GM15510 (cell line): ENCODE measurements around the gene PAOX.

Experiments used
- POLR2A ChIP-seq: IDR thresholded peaks from 3 replicates; pipeline ENCODE4 v1.6.1; 2011; ENCODE audit warnings: borderline replicate concordance; ENCODE audit not compliant: insufficient read length; ENCODE audit errors: extremely low read depth

The PAOX gene

DNA sequence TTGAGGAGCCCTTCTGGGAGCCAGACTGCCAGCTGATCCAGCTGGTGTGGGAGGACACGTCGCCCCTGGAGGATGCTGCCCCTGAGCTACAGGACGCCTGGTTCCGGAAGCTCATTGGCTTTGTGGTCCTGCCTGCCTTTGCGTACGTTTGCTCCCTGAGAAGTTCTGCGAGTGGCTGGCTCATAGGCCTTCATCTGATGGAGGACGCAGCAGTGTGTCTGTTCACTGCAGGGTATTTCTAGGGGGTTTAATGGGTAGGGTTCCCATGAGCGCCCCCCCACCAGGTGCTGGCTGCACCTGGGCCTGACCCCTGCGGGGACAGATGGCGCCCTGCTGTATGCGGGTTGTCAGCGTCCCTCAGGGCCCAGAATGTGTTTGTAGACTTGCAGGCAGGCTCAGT lies 5.0 kb downstream of the PAOX start:
- TF ChIP-seq POLR2A: no peak

DNA sequence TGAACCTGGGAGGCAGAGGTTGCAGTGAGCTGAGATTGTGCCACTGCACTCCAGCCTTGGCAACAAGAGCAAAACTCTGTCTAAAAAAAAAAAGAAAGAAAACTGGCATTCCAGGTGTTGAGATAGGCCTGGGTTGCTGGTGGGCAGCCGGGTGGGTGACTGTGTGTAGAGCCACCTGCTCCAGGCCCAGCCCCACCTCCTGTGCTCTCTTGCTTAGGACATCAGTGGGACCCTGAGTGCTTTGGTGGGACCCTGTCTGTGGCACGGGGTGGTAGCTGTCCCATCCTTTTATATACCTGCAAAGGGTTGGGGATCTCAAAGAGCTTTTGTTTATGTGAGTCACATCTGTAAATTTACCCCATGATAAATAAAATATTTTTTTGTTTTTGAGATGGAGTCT lies 6.2 kb downstream of the PAOX start:
- TF ChIP-seq POLR2A: no peak

DNA sequence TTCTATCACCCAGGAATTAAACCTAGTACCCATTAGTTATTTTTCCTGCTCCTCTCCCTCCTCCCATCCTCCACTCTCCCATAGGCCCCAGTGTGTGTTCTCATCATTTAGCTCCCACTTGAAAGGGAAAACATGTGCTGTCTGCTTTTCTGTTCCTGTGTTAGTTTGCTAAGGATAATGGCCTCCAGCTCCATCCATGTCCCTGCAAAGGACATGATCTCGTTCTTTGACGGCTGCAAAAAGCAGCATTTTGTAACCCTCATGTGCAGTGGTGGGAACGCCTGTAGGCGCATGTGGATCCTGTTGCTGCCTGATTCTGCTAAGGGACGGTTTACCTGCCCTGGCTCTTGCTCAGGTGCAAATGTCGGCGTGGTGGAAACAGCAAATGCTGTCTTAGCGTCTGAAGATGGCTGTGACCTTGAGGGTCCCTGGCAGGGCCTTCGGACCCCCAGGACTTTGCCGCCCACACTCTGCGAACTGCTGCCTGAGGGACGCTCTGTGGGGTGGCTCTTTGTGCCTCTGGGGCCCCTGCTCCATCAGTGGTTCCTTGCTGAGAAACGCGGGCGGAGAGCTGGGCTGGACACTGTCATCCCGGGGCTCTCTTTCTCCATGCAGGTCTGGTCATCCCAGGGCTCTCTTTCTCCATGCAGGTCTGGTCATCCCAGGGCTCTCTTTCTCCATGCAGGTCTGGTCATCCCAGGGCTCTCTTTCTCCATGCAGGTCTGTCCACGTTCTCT lies 9.3 kb downstream of the PAOX start:
- no peak for TF ChIP-seq POLR2A

DNA sequence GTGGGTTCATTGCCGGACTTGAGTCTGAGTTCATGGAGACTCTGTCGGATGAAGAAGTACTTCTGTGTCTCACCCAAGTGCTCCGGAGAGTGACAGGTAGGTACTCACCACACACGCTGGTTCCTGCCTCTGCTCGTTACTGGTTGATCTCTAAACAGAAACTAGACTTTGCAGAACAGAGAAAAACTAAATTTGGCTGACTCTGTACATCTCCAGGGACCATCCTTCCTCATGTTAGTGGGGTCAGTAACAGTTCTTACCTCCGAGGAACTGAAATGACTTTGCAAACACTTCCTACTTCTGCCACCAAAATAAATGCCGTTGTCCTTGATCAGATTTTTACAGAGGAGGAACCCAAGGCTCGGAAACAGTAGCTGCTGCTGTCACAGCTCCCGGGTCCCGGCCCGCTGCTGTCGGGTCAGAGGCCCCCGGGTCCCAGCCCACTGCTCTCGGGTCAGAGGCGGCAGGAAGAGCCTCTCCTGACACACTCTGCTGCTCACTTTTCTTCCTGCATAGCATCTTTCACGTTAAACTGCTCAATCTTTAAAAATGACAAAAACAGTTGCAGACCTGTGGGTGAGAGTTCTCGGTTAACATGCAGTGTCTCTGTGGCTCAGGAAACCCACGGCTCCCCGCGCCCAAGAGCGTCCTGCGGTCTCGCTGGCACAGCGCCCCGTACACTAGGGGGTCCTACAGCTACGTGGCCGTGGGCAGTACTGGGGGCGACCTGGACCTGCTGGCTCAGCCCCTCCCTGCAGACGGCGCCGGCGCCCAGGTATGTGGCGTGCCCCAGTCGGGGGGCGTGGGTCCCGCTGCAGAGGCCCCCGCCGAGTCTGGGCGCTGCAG lies 10.1 kb downstream of the PAOX start:
- peak; percentile 51 for TF ChIP-seq POLR2A

DNA sequence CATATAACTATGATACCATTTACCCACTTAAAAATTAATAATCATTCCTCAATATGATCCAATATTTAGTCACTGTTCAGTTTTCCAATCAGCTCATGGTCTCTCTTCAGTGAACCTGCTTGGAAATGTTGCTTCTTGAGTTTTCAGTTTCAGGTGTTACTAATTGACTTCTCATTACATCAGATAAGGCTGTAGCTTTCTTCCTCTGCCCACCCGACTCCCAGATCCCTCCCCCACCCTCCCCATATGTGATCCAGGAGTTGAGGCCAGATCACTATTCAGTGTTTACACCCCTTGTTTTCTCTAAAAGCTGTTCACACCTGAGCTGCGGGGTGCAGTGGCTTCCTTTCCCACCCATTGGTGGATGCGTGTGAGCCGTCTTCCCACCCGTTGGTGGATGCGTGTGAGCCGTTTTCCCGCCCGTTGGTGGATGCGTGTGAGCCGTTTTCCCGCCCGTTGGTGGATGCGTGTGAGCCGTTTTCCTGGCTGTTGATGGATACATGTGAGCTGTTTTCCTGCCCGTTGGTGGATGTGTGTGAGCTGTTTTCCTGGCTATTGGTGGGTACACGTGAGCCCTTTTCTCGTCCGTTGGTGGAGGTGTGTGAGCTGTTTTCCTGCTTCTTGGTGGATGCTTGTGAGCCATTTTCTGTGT lies 11.7 kb downstream of the PAOX start:
- no peak for TF ChIP-seq POLR2A

DNA sequence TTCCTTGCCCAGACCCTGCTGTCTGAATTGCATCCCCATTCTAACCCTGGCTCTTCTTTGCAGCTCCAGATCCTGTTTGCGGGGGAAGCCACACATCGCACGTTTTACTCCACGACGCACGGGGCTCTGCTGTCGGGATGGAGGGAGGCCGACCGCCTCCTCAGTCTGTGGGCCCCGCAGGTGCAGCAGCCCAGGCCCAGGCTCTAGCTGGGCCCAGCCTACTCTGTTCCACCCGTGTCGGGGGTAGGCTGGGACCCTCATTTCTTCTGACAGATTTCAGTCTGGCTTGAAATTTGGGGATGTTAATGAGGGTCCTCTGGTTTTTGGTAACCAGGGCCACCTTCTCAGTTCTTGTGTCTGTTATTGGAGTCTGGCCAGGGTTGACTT lies 12.2 kb downstream of the PAOX start:
- TF ChIP-seq POLR2A: no peak

DNA sequence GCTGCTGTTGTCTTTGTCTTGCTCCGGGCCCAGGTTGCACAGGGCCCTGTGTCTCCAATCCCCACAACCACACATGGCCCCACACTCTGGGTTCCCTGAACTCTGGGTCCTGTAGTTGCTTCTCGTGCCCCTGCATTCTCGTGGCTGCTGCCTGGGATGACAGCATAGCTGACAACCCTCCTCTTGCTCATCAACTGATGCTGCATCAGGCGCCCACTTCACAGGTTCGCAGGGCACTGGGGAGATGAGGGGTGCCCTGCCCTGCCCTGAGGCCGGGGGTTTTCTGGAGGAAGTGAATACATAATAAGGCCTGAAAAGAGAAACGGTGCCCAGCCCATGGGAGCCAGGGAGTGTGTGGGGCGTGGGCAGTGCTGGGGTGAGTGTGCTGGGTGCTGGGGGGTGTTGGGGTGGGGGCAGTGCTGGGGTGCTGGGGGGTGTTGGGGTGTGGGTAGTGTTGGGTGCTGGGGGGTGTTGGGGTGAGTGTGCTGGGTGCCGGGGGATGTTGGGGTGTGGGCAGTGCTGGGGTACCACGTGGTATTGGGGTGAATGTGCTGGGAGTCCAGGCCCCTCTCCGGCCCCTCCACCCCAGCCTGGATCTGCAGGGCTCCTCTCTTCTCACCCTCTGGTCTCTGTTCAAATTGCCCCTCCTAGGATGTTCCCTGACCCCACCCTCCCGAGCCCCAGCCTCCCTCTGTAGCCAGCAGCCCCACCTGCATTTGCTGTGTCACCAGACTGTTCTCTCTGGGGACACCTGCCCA lies 12.9 kb downstream of the PAOX start:
- no peak for TF ChIP-seq POLR2A

DNA sequence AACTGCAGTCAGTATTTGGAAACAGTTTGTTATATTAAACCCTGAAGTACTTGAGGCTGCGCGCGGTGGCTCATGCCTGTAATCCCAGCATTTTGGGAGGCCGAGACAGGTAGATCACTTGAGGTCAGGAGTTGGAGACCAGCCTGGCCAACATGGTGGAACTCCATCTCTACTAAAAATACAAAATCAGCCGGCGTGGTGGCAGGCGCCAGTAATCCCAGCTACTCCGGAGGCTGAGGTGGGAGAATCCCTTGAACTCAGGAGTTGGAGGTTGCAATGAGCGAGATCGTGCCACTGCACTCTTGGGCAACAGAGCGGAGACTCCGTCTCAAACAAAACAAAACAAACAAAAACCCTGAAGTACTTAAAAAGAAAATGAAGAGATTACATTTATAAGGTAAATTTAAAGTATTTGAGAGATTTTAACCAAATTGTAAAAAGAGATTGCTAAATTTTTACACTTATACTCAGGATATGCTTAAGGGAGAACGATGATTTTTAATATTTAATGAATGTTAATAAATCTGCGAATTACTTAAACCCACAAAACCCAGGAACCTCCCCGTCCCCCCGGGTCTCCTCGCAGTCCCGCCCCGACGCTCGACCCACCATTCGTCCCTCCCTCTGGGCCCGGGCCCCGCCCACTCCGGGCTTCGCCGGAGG lies 14.5 kb downstream of the PAOX start:
- no peak for TF ChIP-seq POLR2A

DNA sequence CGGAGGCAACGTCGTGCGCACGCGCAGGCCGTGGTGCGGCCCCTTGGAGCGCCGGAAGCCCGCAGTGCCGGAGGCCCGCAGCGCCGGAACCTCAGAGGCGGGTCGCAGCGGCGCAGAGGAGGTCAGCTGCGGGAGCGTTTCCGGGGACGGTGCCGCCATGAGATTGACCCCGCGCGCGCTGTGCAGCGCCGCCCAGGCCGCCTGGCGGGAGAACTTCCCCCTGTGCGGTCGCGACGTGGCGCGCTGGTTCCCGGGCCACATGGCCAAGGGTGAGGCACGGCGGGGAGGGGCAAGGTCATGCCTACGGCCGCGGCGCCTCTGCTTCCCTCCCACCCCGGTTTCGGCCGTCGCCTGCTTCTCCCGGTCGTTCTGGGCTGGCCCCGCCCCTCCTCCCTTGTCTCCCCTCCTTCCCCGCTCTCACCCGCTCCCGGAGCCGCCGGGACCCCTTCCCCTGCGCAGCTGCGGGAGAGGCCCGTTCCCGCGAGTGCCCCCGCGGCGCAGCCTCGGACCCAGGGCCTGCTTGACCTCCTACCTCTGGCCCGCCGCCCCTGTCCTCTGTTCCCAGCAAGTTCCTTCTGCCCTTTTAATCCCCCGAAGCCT lies 15.1 kb downstream of the PAOX start, which contains the start of gene MTG1:
Gene MTG1 (plus strand): TSS at position 94 of the 600 bp plus-strand sequence. CDS start 64 bp downstream, at position 158.
- TF ChIP-seq POLR2A: peak; percentile 87

DNA sequence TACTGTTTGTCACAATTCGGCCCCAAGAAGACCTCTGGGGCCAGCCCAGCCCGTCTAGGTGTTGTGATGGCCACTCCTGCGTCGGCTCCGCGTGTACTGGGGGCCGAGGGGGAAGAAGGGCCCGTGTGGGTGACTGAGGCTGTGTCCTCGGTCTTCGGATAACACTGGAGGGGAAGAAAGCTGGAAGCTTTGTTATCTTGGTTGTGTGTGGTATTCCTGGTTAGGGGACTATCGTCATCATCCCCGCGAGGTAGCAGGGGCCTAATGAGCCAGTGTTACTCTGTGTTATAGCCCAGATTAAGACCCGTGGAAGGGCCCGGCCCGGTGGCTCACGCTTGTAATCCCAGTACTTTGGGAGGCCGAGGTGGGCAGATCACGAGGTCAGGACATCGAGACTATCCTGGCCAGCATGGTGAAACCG lies 15.7 kb downstream of the PAOX start:
- TF ChIP-seq POLR2A: no peak

DNA sequence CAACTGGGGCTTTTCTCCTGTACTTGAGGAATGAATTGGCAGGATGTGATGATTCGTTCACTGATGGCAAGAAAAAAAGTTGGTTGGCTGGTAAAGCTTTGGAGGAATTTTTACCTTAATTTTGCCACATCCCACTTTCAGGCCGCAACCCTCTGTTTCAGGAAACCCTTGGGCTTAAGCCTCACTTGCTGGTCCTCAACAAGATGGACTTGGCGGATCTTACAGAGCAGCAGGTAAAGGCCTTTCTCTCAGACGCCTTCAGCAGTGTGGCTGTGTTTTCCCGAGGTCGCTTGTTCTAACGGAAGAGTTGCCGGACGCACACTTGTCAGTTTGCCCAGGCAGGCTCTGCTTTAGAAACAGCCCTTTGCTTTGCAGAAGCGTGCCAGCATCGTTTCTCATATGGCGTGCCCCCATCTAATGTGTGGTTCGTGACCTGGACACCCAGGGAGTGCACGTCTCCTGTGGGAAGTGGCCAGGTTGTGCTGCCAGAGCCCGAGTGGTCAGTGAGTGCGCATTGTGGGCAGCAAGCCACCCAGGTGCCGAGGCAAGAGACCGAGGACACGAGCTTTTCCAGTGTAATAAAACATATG lies 17.1 kb downstream of the PAOX start:
- no peak for TF ChIP-seq POLR2A

DNA sequence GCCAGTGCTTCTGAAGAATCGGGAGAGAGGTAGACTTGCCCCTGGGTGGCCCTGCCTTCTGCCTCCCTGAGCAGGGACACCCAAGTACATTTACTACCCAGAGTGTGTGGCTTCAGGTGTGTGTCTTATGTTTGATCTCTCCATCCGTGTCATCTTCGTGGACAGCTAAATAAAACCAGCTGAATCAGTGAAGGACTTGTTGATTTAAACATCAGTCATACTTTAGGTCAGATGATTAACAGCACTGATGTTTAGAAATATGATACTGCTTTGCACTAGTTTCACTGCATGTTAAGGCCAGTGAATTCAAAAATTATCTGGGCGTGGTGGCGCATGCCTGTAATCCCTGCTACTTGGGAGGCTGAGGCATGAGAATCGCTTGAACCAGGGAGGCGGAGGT lies 18.9 kb downstream of the PAOX start:
- no peak for TF ChIP-seq POLR2A

DNA sequence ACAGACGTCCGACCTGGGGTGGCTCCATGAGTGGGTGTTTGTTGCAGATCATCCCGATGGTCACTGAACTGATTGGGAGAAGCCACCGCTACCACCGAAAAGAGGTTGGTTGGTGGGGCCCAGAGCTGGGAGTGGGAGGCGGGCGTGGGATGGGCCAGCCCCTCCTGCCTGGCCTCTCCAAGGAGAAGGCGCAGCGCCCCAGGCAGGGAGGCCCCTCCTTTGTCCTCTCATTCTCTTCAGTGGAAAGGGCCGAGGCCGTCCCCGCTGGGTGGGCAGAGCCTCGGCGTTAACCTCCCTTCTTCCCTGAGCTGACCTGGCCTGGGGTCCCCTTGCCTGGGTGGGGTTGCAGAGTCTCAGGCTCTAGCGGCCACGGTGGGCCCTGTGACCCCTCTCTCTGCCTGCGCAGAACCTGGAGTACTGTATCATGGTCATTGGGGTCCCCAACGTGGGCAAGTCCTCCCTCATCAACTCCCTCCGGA lies 20.1 kb downstream of the PAOX start:
- no peak for TF ChIP-seq POLR2A
